GM19397 (cell line): ENCODE measurements around the gene RHBDD1.
A peak's percentile ranks its signal among the peaks of the same experiment; 100 is the strongest.
"Not testable (repeated sequence)": the region's sequence is repeated elsewhere in the genome, so short reads cannot be mapped to it uniquely, and the experiment has no call there.

Experiments
- ATAC-seq: cut with Tn5 transposase; IDR thresholded peaks from one replicate; pipeline ENCODE4 v1.9.1; 2021; ENCODE audit warnings: mild to moderate bottlenecking, moderate library complexity; ENCODE audit not compliant: unreplicated experiment

Gene RHBDD1

DNA sequence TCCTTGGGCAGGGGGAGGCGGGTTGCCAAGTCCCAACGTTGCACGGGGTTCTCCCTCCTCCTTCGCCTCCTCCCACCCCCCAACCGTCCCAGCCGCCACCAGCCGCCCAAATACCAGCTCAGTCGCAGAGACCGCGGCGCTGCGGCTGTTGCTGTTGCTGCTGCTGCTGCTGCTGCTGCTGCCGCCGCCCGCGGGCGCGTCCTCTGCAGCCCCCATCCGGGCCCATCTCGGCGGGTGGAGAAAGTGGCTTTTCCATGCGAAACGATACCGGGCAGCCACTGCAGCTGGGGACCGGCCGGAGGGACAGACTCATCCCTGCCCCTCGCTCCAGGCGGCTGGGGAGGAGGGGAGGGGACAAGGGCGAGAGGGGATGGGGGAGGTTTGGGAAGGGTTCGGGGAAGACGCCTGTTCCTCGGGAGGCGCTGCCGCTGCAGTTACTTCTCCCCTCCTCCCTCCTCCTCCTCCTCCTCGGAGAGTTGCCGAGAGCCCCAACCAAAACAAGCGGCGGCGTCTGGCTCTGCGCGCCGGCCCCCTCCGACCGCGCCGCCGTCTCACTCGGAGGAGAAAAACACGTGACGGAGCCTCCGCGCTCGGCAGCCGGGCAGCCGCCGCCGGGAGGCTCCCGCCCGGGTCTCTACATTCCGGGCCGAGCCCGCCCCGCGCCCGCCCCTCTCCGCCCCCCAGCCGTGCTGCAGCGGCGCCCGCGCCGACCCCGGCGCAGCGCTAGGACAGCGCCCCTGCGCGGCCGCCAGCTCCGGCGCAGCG lies 36.5 kb upstream of the RHBDD1 start, which contains the start of gene IRS1:
Gene IRS1, minus strand, starts transcription at position 610 of the 765 bp plus-strand sequence. CDS start 1,082 bp downstream, outside the sequence.
- ATAC-seq, result peak; percentile 39

GRCh38 chr2:226799976-226800940 lies 35.6 kb upstream of the RHBDD1 start:
- ATAC-seq, result no peak

GRCh38 chr2:226800941-226801784 lies 34.7 kb upstream of the RHBDD1 start:
- peak; percentile 77 for ATAC-seq

DNA sequence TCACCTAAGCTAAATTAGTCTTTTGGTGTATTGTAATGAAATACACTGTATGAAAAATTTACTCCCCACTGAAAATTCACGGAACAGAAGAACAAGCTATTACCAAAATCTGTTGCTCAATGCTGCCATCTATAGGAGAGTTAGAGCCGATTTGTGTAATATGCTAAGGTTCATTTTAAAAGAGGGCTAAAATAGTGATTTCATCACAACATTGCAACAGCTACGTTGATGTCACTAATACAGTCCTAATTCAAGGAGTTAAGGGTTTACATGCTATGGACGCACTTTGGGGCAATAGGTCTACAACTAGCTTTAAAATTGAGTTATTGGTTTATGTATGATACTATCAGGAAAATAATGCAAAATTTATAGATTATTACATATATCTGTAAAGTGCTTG lies 33.3 kb upstream of the RHBDD1 start:
- ATAC-seq, result no peak

- ATAC-seq, result no peak
Observed at GRCh38 chr2:226803410-226803809, 32.4 kb upstream of the RHBDD1 start.

DNA sequence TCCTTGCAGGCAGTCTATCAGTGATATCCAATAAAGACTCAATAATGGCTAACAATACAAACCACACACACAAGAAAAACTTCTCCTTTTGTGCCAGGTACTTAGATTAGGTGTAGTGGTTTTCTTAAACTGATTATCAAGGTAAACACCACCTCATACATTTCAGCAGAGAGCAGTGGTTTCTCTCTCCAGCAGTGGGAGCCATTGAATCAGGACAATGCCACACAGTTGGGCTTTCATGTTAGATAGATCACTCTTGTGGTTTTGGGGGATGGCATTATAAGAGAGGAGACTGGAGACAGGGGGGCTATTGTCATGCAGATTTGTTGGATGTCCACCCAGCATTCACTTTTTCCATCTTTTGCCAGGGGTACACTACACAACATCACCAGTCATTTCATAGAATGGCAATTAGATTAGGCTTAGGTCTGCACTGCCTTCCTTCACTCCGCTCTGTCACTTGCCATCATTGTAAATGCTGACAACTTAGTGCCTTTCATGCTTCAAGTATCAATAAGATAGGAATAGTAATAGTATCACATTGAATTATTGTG lies 22.6 kb upstream of the RHBDD1 start:
- ATAC-seq, result no peak

DNA sequence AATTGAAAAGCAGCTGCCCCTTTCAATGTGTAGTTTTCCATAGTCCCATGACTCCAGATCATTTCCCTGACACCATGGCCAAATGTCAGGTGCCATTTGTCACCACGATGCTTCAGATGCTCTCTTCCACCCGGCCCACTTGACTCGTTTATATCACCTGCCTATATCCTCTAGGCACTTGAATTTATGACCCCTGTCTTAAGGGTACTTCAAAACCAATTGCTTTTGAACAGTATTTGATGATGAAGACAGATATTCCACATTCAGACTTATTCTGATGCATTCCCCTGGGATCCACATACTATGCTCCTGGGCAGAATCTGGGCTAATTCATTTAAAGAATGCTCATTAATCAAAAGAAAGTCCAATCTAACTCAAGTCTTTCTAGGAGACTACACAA lies 16.9 kb upstream of the RHBDD1 start:
- no peak for ATAC-seq

DNA sequence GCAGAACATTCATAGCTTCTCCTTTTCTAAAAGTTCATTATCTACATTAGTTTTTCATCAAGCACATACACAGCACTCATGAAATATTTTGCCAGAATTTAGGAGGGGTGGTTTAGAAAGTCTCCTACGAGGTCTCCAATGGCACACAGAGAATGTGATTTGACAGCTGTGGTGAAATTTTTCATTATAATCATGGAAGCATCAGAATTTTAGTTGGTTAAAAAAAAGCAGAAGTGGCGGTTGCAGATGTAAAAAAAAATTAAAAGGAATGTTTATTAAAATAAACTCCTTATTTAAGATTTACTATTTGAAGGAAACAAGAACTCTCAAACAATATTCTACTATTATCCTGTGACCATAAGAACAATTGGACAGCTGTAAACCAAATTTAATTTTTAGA lies 10.8 kb upstream of the RHBDD1 start:
- ATAC-seq, result no peak

- no peak for ATAC-seq
Observed at GRCh38 chr2:226828191-226828590, 7.7 kb upstream of the RHBDD1 start.

GRCh38 chr2:226829721-226830631 lies 5.9 kb upstream of the RHBDD1 start:
- ATAC-seq, result no peak

DNA sequence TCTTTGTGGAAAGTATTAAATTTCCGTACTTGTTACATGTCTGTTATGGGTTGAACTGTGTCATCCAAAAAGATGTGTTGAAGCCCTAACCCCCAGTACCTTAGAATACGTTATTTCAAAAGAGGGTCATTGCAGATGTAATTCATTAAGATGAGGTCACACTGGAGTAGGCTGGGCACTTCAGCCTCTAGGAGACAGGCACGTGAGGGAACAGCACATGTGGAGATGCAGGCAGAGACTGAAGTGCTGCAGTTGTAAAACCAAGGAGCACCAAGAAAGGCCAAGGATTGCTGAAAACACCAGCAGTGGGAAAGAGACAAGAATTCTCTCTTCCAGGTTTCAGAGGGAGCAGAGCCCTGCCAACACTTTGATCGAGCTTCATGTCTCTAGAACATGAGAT lies 4.6 kb upstream of the RHBDD1 start:
- ATAC-seq, result no peak

- ATAC-seq, result no peak
Observed at GRCh38 chr2:226832061-226832460, 3.8 kb upstream of the RHBDD1 start.

DNA sequence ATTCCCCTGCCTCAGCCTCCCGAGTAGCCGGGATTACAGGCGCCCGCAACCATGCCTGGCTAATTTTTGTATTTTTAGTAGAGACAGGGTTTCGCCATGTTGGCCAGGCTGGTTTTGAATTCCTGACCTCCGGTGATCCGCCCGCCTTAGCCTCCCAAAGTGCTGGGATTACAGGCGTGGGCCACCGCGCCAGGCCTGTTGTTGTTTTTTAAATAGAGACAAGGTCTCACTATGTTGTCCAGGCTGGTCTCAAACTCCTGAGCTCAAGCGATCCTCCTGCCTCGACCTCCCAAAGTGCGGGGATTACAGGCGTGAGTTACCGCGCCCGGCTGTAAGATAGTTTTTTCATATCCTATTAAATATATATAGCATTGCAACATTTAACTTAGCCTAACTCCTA lies 974 bp upstream of the RHBDD1 start:
- ATAC-seq, result not testable (repeated sequence)

GRCh38 chr2:226835420-226835795 lies 446 bp upstream of the RHBDD1 start:
- ATAC-seq, result peak; percentile 23

DNA sequence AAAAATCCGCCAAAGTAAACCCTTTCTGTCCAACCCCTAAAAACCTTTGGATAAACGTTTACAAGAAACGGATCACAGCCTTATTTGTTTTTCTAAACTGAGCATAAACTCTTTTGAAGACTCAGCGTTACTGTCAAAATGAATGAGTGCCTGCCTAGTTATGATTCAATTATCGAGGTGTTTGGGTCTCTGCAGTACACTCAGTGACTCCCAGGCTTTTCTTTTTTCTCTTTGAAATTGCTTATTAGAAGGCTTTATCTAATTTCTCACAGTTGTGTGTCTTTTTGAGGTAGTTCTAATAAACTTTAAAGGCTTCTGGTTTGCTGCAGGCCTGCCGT lies 663 bp downstream of the RHBDD1 start:
- no peak for ATAC-seq

- ATAC-seq, result no peak
Observed at GRCh38 chr2:226837334-226837733, 1.5 kb downstream of the RHBDD1 start.

DNA sequence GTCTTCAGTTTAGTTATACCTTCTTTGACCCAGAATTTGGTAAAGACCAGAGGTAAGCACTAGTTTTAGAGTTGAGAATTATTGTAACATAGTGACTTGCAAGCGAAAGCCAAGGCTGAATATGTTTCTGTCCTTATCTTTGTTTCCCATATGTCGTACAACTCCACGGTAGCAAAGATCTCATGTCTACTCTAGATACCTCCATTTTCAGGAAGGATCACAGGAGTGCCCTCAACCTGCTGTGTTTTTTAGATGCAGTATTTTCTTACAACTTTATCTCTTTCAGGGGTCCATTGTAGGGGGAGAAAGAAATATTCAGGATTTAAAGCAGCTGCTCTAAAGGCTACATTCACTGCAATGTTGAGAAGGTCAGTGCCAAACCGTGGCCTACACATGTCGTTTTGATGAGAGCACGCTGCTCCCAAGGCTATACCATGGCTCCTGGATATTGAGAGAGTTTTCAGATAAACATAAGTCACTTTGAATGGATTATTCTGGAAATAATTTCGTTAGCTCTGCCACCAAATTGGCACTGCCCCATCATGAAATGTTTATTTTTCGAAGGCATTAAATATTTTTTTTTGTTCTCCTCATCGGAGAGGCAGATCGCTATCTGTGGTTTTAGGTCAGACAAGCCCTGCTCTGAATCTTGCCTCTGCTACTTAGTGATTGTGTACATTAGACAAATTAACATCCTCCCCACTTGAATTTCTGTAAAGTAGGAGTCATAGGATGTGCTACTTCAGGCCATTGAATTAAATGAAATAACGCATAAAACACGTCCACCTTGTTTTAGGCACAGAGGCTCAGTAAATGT lies 2.1 kb downstream of the RHBDD1 start:
- no peak for ATAC-seq

DNA sequence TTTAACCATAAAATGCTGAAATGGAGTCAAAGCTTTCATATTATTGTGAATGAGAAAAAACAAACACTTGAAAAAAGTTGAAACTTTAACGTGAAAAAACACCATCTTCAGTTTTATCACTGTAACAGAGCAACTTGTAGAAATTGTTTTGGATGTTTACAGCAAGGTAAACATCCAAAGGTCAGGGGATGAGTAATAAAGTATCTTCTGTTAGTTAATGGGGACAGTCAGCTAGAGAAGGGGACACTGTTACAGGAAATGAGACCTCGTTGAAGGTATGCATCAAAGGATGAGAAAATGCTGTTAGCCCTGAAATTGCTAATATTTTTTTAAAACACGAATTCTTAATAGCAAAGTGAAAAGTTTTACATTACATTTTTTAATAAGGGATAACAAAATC lies 2.9 kb downstream of the RHBDD1 start:
- no peak for ATAC-seq

DNA sequence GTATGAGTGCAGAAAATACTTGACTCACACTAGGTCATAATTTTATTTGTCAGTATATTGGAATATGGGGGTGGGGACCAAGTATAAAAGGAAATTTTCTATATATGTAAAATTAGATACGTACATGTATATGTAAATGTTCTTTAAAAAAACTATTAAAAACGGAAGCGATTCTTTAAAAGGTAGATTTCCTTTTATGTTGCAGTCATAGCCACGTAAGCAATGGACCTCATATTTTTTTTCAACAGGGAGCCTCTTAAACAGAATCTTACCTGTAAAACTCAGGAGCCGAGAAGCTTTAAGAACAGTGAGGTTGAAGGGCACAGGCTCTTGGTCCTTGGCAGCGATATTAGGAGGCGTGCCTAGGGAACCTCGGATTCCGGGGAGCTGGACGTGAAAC lies 3.3 kb downstream of the RHBDD1 start:
- ATAC-seq, result no peak
